ENCODE measurements around the gene MRPL52. TPM values are rescaled to one million over a fixed set of nuclear protein-coding genes. Genes with fewer than 3 reads are reported as not detected.
"Not testable (repeated sequence)": the region's sequence is repeated elsewhere in the genome, so short reads cannot be mapped to it uniquely, and the experiment has no call there.

Gene MRPL52
- polyA plus RNA-seq, 2 of the 4 experiments (the other 2 are of a cell fraction) = 116 to 172 TPM

GRCh38 chr14:22792158-22792557 lies 37.5 kb upstream of the MRPL52 start:
- TF ChIP-seq MAZ (IDR thresholded peaks at IDR 0.05; ENCODE audit: borderline replicate concordance, low read depth, low read length) = no peak
- TF ChIP-seq HOXA7 (CRISPR knock-in tag; IDR thresholded peaks at IDR 0.05) = no peak
- TF ChIP-seq FOSB (CRISPR knock-in tag; IDR thresholded peaks at IDR 0.05) = no peak
- TF ChIP-seq FOXS1 (CRISPR knock-in tag; IDR thresholded peaks at IDR 0.05) = no peak
- no peak for TF ChIP-seq USF2 (IDR thresholded peaks at IDR 0.05)
- no peak for TF ChIP-seq SMC3 (IDR thresholded peaks at IDR 0.05)
- no peak for ATAC-seq
- Histone ChIP-seq H3K4me2 (no peak overlapping the region), H3K4me3 (no peak overlapping the region), H3K4me1 (peaks cover 34% of the 10 kb centered on the region), H3K27ac (no peak overlapping the region), H3K9me3 (no peaks in the 10 kb centered on the region)
- 90% methylated on average over 2 of the region's 2 CpGs for WGBS (ENCODE audit: missing lambda C conversion rate)
- no peak for FAIRE-seq
- POLR2A ChIA-PET = interaction anchor here (0.6 kb wide), 1 partner anchor 203 kb away, joined by 4 read pairs; no protein-coding TSS in a partner anchor
- DNase-seq (ENCODE audit: low read depth in 1 of 2, low spot score in 1 of 2) = no peak
- CTCF ChIA-PET = interaction anchor here (0.6 to 2.6 kb wide), 6 partner anchors 15 to 222 kb away, joined by 3 to 6 read pairs (median 4); no protein-coding TSS in a partner anchor

GRCh38 chr14:22793550-22793949 lies 36.1 kb upstream of the MRPL52 start:
- peaks cover 38% of the 10 kb centered on the region for H3K4me1 ChIP-seq
- CTCF ChIA-PET = interaction anchor here (0.8 to 1.6 kb wide), 4 partner anchors 29 to 223 kb away, joined by 3 to 9 read pairs (median 4); no protein-coding TSS in a partner anchor
- ATAC-seq; H3K9me3 ChIP-seq; H3K4me2 ChIP-seq; POLR2A ChIA-PET; H3K27ac ChIP-seq; DNase-seq (ENCODE audit: low read depth in 1 of 2, low spot score in 1 of 2); H3K4me3 ChIP-seq; FAIRE-seq: not testable (repeated sequence)
- WGBS (ENCODE audit: missing lambda C conversion rate) = 50% methylated on average over 5 of the region's 5 CpGs

GRCh38 chr14:22793976-22794375 lies 35.7 kb upstream of the MRPL52 start:
- 82% methylated on average over 5 of the region's 5 CpGs for WGBS (ENCODE audit: missing lambda C conversion rate)
- no peak for ATAC-seq
- Histone ChIP-seq H3K4me2 (no peak overlapping the region), H3K27ac (no peak overlapping the region), H3K4me3 (no peak overlapping the region), H3K4me1 (peaks cover 34% of the 10 kb centered on the region), H3K9me3 (no peaks in the 10 kb centered on the region)
- no peak for FAIRE-seq
- no peak for DNase-seq (ENCODE audit: low read depth in 1 of 2, low spot score in 1 of 2)
- no peak for TF ChIP-seq GATA3 (IDR thresholded peaks at IDR 0.05; ENCODE audit: borderline replicate concordance)
- no peak for TF ChIP-seq ATOH8 (CRISPR knock-in tag; IDR thresholded peaks at IDR 0.05; ENCODE audit: low read depth)
- ChIA-PET POLR2A (no interaction called here), CTCF (interaction anchor here (0.8 to 1.6 kb wide), 3 partner anchors 34 to 224 kb away, joined by 3 to 9 read pairs (median 6); no protein-coding TSS in a partner anchor)

GRCh38 chr14:22794551-22794951 lies 35.1 kb upstream of the MRPL52 start:
- Histone ChIP-seq H3K27ac (no peak overlapping the region), H3K4me1 (peaks cover 28% of the 10 kb centered on the region), H3K4me3 (no peak overlapping the region), H3K9me3 (no peaks in the 10 kb centered on the region), H3K4me2 (no peak overlapping the region)
- POLR2A ChIA-PET = no interaction called here
- DNase-seq (ENCODE audit: low read depth in 1 of 2, low spot score in 1 of 2) (no peak), FAIRE-seq (no peak), ATAC-seq (no peak)
- TF ChIP-seq RARB (CRISPR knock-in tag; IDR thresholded peaks at IDR 0.05) (no peak), SMC3 (IDR thresholded peaks at IDR 0.05) (no peak), RAD21 (conservative IDR thresholded peaks at IDR 0.05 in 1 of 2, IDR thresholded peaks at IDR 0.05 in 1 of 2) (no peak), CBX8 (IDR thresholded peaks at IDR 0.05) (no peak), POLR2A (IDR thresholded peaks at IDR 0.05; ENCODE audit: low read length) (no peak)
- CTCF ChIA-PET = interaction anchor here (0.6 to 1.6 kb wide), 3 partner anchors 18 to 187 kb away, joined by 3 to 9 read pairs (median 5); no protein-coding TSS in a partner anchor
- WGBS (ENCODE audit: missing lambda C conversion rate) = 75% methylated on average over 7 of the region's 7 CpGs

- Histone ChIP-seq H3K4me1 (peaks cover 18% of the 10 kb centered on the region), H3K27ac (peak overlapping the region; percentile 13; a peak in 3 of 6 replicates), H3K9me3 (no peaks in the 10 kb centered on the region), H3K4me3 (no peak overlapping the region), H3K4me2 (peak overlapping the region; percentile 28; the same call in 1 of the 3 replicates)
- POLR2A ChIA-PET = no interaction called here
- WGBS (ENCODE audit: missing lambda C conversion rate) = 24% methylated on average over 4 of the region's 5 CpGs
- ATAC-seq = no peak; a peak in 1 of 6 replicates
- DNase-seq (ENCODE audit: low read depth in 1 of 2, low spot score in 1 of 2) = no peak
- no peak for FAIRE-seq
- TF ChIP-seq TP53 (CRISPR knock-in tag; IDR thresholded peaks at IDR 0.05) = no peak
- TF ChIP-seq PBX3 (IDR thresholded peaks at IDR 0.05) = no peak
- no peak for TF ChIP-seq BHLHE40 (IDR thresholded peaks at IDR 0.05; ENCODE audit: low read depth, low read length)
- no peak for TF ChIP-seq CBX8 (IDR thresholded peaks at IDR 0.05)
- TF ChIP-seq ZSCAN20 (CRISPR knock-in tag; IDR thresholded peaks at IDR 0.05) = no peak
- no peak for TF ChIP-seq FOXS1 (CRISPR knock-in tag; IDR thresholded peaks at IDR 0.05)
- TF ChIP-seq NPAS2 (CRISPR knock-in tag; IDR thresholded peaks at IDR 0.05; ENCODE audit: borderline replicate concordance) = no peak
- CTCF ChIA-PET = interaction anchor here (0.9 to 1.5 kb wide), 4 partner anchors 15 to 112 kb away, joined by 3 to 4 read pairs (median 4); no protein-coding TSS in a partner anchor
Measured at GRCh38 chr14:22796087-22796707, 33.5 kb upstream of the MRPL52 start.

Measured in A549 (cell line).